GM18498 (cell line): Measurements from ENCODE around the gene TERF2IP.

Experiments used
- ATAC-seq: cut with Tn5 transposase; IDR thresholded peaks from one replicate; pipeline ENCODE4 v1.9.1; 2021; ENCODE audit warnings: mild to moderate bottlenecking, moderate library complexity; ENCODE audit not compliant: unreplicated experiment

Gene TERF2IP, protein sequence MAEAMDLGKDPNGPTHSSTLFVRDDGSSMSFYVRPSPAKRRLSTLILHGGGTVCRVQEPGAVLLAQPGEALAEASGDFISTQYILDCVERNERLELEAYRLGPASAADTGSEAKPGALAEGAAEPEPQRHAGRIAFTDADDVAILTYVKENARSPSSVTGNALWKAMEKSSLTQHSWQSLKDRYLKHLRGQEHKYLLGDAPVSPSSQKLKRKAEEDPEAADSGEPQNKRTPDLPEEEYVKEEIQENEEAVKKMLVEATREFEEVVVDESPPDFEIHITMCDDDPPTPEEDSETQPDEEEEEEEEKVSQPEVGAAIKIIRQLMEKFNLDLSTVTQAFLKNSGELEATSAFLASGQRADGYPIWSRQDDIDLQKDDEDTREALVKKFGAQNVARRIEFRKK

DNA sequence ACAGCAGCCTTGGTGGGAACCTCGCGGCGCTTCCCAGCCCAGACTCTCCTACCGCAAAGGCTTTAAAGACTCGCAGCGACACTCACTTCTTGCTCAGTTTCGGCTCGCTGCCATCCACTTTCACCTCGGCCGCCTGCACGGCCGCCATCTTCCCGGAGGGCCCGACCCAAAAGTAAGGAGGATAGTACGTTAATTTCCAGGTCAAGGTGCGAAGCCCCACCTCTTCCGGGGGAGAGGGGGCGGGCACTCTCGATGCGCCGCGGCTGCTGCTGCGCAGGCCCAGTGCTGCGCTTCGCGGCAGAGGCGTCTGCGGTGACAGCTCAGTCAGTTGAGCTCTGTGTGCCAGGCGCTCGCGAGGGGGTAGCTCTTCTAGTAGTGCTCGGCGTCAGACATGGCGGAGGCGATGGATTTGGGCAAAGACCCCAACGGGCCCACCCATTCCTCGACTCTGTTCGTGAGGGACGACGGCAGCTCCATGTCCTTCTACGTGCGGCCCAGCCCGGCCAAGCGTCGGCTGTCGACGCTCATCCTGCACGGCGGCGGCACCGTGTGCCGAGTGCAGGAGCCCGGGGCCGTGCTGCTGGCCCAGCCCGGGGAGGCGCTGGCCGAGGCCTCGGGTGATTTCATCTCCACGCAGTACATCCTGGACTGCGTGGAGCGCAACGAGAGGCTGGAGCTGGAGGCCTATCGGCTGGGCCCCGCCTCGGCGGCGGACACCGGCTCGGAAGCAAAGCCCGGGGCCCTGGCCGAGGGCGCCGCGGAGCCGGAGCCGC, at the start of gene TERF2IP, which contains the start of gene KARS1:
Gene TERF2IP, plus strand, starts transcription at position 282 of the 773 bp plus-strand sequence. Its CDS starts 110 bp downstream, at position 392.
Gene KARS1, minus strand, starts transcription at position 174 of the 773 bp plus-strand sequence. Its CDS starts 26 bp downstream, at position 148.
- ATAC-seq, result peak; percentile 88

DNA sequence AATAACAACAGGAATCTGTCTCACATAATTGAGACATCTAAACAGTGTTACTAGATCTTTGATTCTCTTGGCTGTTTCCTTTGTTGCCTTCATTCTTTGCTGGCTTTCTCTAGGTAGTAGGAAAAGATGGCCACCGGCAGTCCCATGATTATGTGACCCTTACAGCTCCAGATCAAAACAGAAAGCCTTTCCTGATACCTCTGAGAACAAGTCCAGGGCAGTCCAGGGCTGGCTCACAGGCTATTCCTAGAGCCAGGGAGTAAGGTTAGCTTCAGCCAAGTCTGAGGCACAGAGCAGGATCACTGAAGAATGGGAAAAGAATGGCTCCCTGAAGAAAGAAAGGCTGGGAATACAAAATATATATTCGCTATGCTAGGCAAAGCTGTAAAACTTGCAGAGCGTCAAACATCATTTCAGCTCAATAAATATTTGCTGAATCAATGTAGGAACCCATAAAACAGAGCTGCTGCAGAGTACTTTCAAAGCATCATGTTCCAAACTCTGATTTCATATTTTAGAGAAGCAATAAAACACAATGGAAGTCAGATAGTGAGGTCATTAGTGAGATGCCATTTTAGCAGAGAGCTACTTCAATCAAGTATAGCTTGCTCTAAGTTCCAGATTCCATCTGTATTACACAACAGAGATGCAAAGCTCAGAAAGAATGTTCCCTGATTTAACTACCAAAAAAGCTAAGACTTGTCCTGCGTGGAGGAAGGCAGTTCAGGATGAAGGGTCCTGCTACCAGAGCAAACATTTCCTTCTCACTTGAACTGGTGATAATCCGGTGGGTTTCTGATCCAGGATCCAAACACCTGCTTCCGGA, 47.9 kb upstream of the TERF2IP start:
- no peak for ATAC-seq

GRCh38 chr16:75603241-75603640, 44.3 kb upstream of the TERF2IP start:
- no peak for ATAC-seq

DNA sequence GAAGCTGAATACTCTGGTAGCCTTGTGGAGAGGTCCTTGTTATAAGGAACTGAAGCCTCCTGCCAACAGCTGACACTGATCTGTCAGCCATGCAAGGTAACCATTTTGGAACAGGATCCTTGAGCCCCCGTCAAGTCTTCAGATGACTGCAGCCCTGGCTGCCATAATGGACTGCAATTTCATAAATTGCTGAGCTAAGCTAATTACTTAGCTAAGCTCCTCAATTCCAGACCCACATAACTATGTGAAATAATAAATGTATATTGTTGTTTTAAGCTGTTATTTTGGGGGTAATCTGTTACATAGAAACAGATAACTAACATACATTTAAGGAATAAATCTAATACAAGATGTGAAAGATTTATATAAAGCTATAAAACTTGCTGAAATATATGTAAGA, 41.1 kb upstream of the TERF2IP start:
- ATAC-seq, result no peak

- ATAC-seq, result no peak
These were observed 33.3 kb upstream of the TERF2IP start for GRCh38 chr16:75614066-75614897.

- ATAC-seq, result no peak
These were observed 32.0 kb upstream of the TERF2IP start for GRCh38 chr16:75615619-75616018.

- no peak for ATAC-seq
These were observed 31.0 kb upstream of the TERF2IP start for GRCh38 chr16:75616521-75617010.

DNA sequence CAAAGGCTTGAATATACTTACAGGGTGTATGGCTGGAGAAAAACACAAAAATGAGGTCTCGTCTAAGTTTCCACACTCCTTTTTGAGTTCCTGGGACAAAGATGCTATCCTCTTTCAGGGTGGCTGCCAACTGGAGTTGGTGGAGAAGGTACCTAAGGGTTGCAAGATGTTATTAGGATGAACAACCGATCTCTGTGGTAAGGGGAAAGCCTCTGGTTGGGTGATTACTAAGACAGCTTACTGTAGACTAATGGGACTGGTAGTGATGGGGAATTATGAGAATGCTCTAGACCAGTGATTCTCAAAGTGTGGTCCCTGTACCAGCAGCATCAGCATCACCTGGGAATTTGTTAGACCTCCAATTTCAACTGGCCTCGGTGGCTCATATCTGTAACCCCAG, 30.5 kb upstream of the TERF2IP start:
- ATAC-seq, result no peak

- ATAC-seq, result no peak
These were observed 28.8 kb upstream of the TERF2IP start for GRCh38 chr16:75618780-75619179.

GRCh38 chr16:75620326-75621169, 27.0 kb upstream of the TERF2IP start:
- ATAC-seq, result no peak

DNA sequence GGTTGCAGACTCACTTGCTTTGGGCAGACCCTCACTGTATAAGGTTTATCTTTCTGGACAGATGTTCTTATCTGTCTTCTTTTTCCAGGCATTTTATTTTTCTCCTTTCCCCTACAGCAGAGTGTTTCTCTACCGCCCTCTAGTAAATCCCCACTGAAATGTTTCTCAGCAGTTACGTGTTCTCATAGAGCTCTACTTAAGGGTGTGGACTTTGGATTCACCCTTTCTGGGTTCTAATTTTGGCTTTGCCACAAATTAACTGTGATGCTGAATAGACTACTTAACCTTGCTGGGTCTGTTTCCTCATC, 26.4 kb upstream of the TERF2IP start:
- ATAC-seq, result no peak

GRCh38 chr16:75622761-75623605, 24.6 kb upstream of the TERF2IP start, which contains the start of gene ADAT1:
ADAT1 (minus strand) TSS chr16:75623281; CDS start chr16:75620799, 2,482 bp downstream.
- ATAC-seq, result peak; percentile 97

DNA sequence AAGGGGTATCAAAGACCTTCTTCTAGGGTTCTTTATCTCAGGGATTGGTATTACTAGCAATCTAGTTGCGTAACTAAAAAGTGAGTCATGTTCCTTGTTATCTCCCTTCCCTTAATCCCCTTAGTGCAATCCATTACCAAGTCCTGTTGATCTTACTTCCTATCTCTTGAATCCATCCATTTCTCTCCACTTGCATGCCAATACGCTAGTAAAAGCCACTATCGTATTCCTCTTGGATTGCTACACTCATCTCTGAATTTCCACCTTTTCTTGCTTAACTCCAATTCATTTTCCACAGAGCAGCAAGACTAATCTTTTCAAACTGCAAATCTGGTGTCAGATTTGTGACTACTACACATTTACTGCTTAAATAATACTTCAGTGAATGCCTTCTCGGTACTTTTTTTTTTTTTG, 22.6 kb upstream of the TERF2IP start:
- no peak for ATAC-seq

DNA sequence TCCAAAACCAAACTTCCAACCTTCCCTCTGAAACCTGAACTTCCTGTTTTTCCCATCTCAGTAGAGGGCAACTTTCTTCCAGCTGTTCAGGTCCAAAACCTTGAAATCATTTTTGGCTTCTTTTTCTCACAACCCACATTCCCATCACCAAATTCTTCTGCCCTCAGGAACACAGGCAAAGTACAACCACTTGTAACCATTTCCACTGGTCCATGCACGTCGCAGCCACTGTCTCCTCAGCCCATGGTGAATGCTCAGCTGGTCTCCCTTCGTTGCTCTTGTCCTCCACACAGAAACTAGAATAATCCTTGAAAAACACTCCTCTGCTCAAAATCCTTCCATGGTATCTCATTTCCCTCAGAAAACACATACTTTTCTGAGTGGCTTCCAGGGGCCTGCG, 20.8 kb upstream of the TERF2IP start:
- no peak for ATAC-seq

GRCh38 chr16:75627851-75628250, 19.7 kb upstream of the TERF2IP start:
- no peak for ATAC-seq

- no peak for ATAC-seq
These were observed 19.2 kb upstream of the TERF2IP start for GRCh38 chr16:75628351-75628750.

GRCh38 chr16:75629132-75629531, 18.4 kb upstream of the TERF2IP start:
- ATAC-seq, result no peak

DNA sequence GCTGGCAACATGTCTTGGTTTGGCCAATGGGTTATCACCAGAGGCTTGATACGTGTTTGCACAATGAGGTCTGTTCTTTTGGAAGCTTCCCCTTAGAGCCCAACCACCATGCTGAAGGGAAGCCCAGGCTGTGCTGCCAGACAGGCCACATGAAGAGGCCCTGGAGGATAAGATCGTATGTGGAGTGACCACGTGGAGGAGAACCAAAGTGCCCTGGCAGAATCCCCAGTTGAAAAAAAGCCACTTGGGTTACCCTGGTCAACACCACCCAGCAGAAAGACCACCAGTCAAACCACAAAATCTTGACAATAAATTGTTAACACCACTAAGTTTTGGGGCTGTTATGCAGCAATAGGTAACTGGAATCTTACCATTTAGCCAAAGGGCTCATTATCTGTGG, 17.5 kb upstream of the TERF2IP start:
- no peak for ATAC-seq
